H9 (cell line): ENCODE data around the gene LSP1. TPM values are rescaled to one million over a fixed set of nuclear protein-coding genes. Genes with fewer than 3 reads are reported as not detected.

Experiments used
- DNase-seq: peaks from one replicate; pipeline ENCODE4 v3.0.0-alpha.2; 2017
- H2AFZ ChIP-seq: one replicate; pipeline ENCODE4 v1.6.1; 2013; ENCODE audit warnings: mild to moderate bottlenecking, low read length, control low read depth, moderate library complexity
- H2AK5ac ChIP-seq: 2 replicates; pipeline ENCODE4 v1.6.1; 2013; ENCODE audit warnings: low read length, control low read depth, mixed read lengths; ENCODE audit not compliant: insufficient read length
- H2BK120ac ChIP-seq: one replicate; pipeline ENCODE4 v1.6.1; 2013; ENCODE audit warnings: low read depth, mild to moderate bottlenecking, low read length, control low read depth, inconsistent platforms; ENCODE audit not compliant: poor library complexity, severe bottlenecking
- H2BK12ac ChIP-seq: 2 replicates; pipeline ENCODE4 v1.6.1; 2013; ENCODE audit warnings: low read length, control low read depth, mixed read lengths, low read depth; ENCODE audit not compliant: insufficient read length
- H2BK15ac ChIP-seq: 2 replicates; pipeline ENCODE4 v1.6.1; 2013; ENCODE audit warnings: low read depth, low read length, control low read depth
- H2BK20ac ChIP-seq: one replicate; pipeline ENCODE4 v1.6.1; 2013; ENCODE audit warnings: low read depth, mild to moderate bottlenecking, low read length, control low read depth, inconsistent platforms; ENCODE audit not compliant: poor library complexity, severe bottlenecking
- H2BK5ac ChIP-seq: 2 replicates; pipeline ENCODE4 v1.6.1; 2013; ENCODE audit warnings: low read length, control low read depth, mixed read lengths; ENCODE audit not compliant: insufficient read length
- H3K14ac ChIP-seq: 2 replicates; pipeline ENCODE4 v1.6.1; 2013; ENCODE audit warnings: low read length, control low read depth; ENCODE audit not compliant: insufficient read depth
- H3K18ac ChIP-seq: 2 replicates; pipeline ENCODE4 v1.6.1; 2013; ENCODE audit warnings: low read depth, mild to moderate bottlenecking, mixed read lengths, low read length, control low read depth; ENCODE audit not compliant: insufficient read length
- H3K23ac ChIP-seq: 2 replicates; pipeline ENCODE4 v1.6.1; 2013; ENCODE audit warnings: low read length, control low read depth, mixed read lengths, low read depth; ENCODE audit not compliant: insufficient read length
- H3K23me2 ChIP-seq: 2 replicates; pipeline ENCODE4 v1.6.1; 2013; ENCODE audit warnings: low read depth, mild to moderate bottlenecking, mixed read lengths, low read length, control low read depth; ENCODE audit not compliant: insufficient read length, poor library complexity, severe bottlenecking
- H3K27ac ChIP-seq: 2 replicates; pipeline ENCODE4 v1.5.1; 2013; ENCODE audit warnings: low read length, control low read depth, mixed read lengths, low read depth; ENCODE audit not compliant: insufficient read length
- H3K27me3 ChIP-seq: 2 replicates; pipeline ENCODE4 v1.6.1; 2013; ENCODE audit warnings: low read length, control low read depth, inconsistent platforms; ENCODE audit not compliant: insufficient read depth
- H3K4ac ChIP-seq: 2 replicates; pipeline ENCODE4 v1.6.1; 2013; ENCODE audit warnings: low read depth, mild to moderate bottlenecking, control low read depth, inconsistent platforms, low read length, moderate library complexity
- H3K4me1 ChIP-seq: 2 replicates; pipeline ENCODE4 v1.6.1; 2013; ENCODE audit warnings: low read length, control low read depth, inconsistent platforms; ENCODE audit not compliant: insufficient read depth
- H3K4me2 ChIP-seq: 2 replicates; pipeline ENCODE4 v1.6.1; 2013; ENCODE audit warnings: low read length, control low read depth, mixed read lengths; ENCODE audit not compliant: insufficient read length, insufficient read depth
- H3K56ac ChIP-seq: 2 replicates; pipeline ENCODE4 v1.6.1; 2013; ENCODE audit warnings: low read depth, mild to moderate bottlenecking, mixed read lengths, low read length, control low read depth; ENCODE audit not compliant: insufficient read length
- H3K79me1 ChIP-seq: 2 replicates; pipeline ENCODE4 v1.6.1; 2013; ENCODE audit warnings: low read depth, mild to moderate bottlenecking, moderate library complexity, low read length, control low read depth, inconsistent platforms; ENCODE audit not compliant: insufficient read depth, poor library complexity, severe bottlenecking
- H3K79me2 ChIP-seq: 2 replicates; pipeline ENCODE4 v1.6.1; 2013; ENCODE audit warnings: low read length, control low read depth, inconsistent platforms; ENCODE audit not compliant: insufficient read depth
- H3K9ac ChIP-seq: 2 replicates; pipeline ENCODE4 v1.6.1; 2013; ENCODE audit warnings: low read length, control low read depth, mixed read lengths; ENCODE audit not compliant: insufficient read length; ENCODE audit errors: extremely low read depth
- H3K9me3 ChIP-seq: one replicate; pipeline ENCODE4 v1.6.1; 2013; ENCODE audit warnings: low read depth, low read length, inconsistent platforms; ENCODE audit not compliant: control insufficient read depth
- H3T11ph ChIP-seq: one replicate; pipeline ENCODE4 v1.6.1; 2013; ENCODE audit warnings: mild to moderate bottlenecking, low read length, control low read depth, inconsistent platforms
- H4K20me1 ChIP-seq: one replicate; pipeline ENCODE4 v1.6.1; 2013; ENCODE audit not compliant: control insufficient read depth, insufficient read length, insufficient read depth
- H4K5ac ChIP-seq: 2 replicates; pipeline ENCODE4 v1.6.1; 2013; ENCODE audit warnings: low read depth, mild to moderate bottlenecking, mixed read lengths, low read length, control low read depth; ENCODE audit not compliant: insufficient read length
- H4K8ac ChIP-seq: replicated peaks from 2 replicates; pipeline ENCODE4 v1.6.1; 2013; ENCODE audit warnings: low read length, control low read depth, mixed read lengths, low read depth; ENCODE audit not compliant: insufficient read length
- H4K91ac ChIP-seq: 2 replicates; pipeline ENCODE4 v1.6.1; 2013; ENCODE audit warnings: low read depth, mild to moderate bottlenecking, moderate library complexity, mixed read lengths, low read length, control low read depth; ENCODE audit not compliant: insufficient read length
- H3K27ac Mint-ChIP-seq, 3 experiments: 2 replicates in 2 of 3; 3 replicates in 1 of 3; pipeline ENCODE4 v1.8.0; 2020 to 2021; ENCODE audit warnings: mixed read lengths in 3 of 3, mild to moderate bottlenecking in 1 of 3, moderate library complexity in 1 of 3
- H3K27me3 Mint-ChIP-seq: 2 replicates; pipeline ENCODE4 v1.8.0; 2021; ENCODE audit warnings: low read depth, mild to moderate bottlenecking, moderate library complexity, mixed read lengths
- H3K36me3 Mint-ChIP-seq, 3 experiments: 2 replicates in 2 of 3; 3 replicates in 1 of 3; pipeline ENCODE4 v1.8.0; 2020 to 2021; ENCODE audit warnings: low read depth in 3 of 3, mixed read lengths in 3 of 3; ENCODE audit not compliant: insufficient read depth in 1 of 3
- H3K4me1 Mint-ChIP-seq, 2 experiments: 2 replicates each; pipeline ENCODE4 v1.8.0; 2020; ENCODE audit warnings: mixed read lengths in 2 of 2
- H3K4me3 Mint-ChIP-seq, 2 experiments: 2 replicates in 1 of 2; 3 replicates in 1 of 2; pipeline ENCODE4 v1.8.0; 2020 to 2021; ENCODE audit warnings: mild to moderate bottlenecking in 2 of 2, mixed read lengths in 2 of 2, moderate library complexity in 1 of 2
- H3K9me3 Mint-ChIP-seq, 2 experiments: 2 replicates in 1 of 2; 3 replicates in 1 of 2; pipeline ENCODE4 v1.8.0; 2020; ENCODE audit warnings: mild to moderate bottlenecking in 2 of 2, mixed read lengths in 2 of 2, moderate library complexity in 1 of 2
- WGBS: extraction: QIAGEN DNeasy Blood & Tissue Kit; methylation state at CpG from one replicate; pipeline ENCODE4 v1.1.7; 2013; ENCODE audit warnings: missing lambda C conversion rate, low lambda C conversion rate, mixed read lengths; ENCODE audit not compliant: insufficient read length; ENCODE audit errors: extremely low coverage; 5-methylcytosine and 5-hydroxymethylcytosine counted together
- total RNA-seq: library from RNA; stranded (reverse); gene quantifications from 2 replicates; pipeline ENCODE4 v1.2.1, GENCODE V29; 2021
- TF ChIP-seq, protein P1 (sequence below): fragments of 200-600 bp; sonication (generic); conservative IDR thresholded peaks from 3 replicates; pipeline ENCODE4 v1.8.0; 2021; ENCODE audit warnings: antibody characterized with exemption, mild to moderate bottlenecking

The LSP1 gene
- total RNA-seq, 1 experiment from 2014 or later = not detected

DNA sequence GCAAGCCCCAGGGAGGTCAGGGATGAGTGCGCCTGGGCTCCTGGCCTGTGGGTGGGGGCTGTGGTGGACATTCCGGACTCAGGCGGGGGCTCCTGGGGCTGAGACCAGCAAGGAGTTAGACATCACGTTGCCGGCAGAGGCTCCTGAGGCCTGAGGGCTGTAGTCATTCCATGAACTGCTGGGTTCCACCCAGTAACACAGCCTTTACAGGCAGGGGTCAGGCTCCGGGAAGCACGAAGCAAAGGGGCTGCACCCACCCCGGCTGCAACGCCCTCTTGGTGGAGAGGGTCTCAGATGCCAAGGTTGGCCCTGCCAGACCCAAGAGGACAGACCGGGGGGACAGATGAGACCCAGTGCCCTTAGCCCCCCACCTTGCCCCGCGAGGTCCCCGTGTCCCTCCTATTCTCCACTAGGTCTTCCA is 75.6 kb downstream of the LSP1 start:
- H3K27me3 ChIP-seq = no peaks in the 10 kb centered on the region
- no CpG with 5 or more reads among the region's 13 CpGs for WGBS
- no peak overlapping the region for H2BK5ac ChIP-seq
- TF ChIP-seq, protein P1, sequence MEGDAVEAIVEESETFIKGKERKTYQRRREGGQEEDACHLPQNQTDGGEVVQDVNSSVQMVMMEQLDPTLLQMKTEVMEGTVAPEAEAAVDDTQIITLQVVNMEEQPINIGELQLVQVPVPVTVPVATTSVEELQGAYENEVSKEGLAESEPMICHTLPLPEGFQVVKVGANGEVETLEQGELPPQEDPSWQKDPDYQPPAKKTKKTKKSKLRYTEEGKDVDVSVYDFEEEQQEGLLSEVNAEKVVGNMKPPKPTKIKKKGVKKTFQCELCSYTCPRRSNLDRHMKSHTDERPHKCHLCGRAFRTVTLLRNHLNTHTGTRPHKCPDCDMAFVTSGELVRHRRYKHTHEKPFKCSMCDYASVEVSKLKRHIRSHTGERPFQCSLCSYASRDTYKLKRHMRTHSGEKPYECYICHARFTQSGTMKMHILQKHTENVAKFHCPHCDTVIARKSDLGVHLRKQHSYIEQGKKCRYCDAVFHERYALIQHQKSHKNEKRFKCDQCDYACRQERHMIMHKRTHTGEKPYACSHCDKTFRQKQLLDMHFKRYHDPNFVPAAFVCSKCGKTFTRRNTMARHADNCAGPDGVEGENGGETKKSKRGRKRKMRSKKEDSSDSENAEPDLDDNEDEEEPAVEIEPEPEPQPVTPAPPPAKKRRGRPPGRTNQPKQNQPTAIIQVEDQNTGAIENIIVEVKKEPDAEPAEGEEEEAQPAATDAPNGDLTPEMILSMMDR = no peak
- peak overlapping the region; percentile 25; the same call in 1 of the 2 replicates for H3K14ac ChIP-seq
- H3K4me2 ChIP-seq = no peak overlapping the region
- no peak overlapping the region for H3K18ac ChIP-seq
- no peak overlapping the region for H2AFZ ChIP-seq
- no peak overlapping the region for H3K23ac ChIP-seq
- no peak overlapping the region for H2BK120ac ChIP-seq
- no peak overlapping the region for H4K8ac ChIP-seq
- H3K79me2 ChIP-seq = no peaks in the 10 kb centered on the region
- DNase-seq = no peak
- H3K23me2 ChIP-seq = peaks cover 3% of the 10 kb centered on the region
- no peak overlapping the region for H3K27ac Mint-ChIP-seq
- no peak overlapping the region for H3K27ac ChIP-seq
- no peak overlapping the region for H3K56ac ChIP-seq
- H2BK20ac ChIP-seq = no peak overlapping the region
- H2BK15ac ChIP-seq = no peak overlapping the region
- H3K9ac ChIP-seq = no peak overlapping the region
- no peaks in the 10 kb centered on the region for H3K79me1 ChIP-seq
- no peak overlapping the region for H2BK12ac ChIP-seq
- H4K5ac ChIP-seq = no peak overlapping the region
- no peaks in the 10 kb centered on the region for H3K9me3 ChIP-seq
- H3K36me3 Mint-ChIP-seq = no peaks in the 10 kb centered on the region
- H3K4me1 Mint-ChIP-seq = peaks cover 0 to 6% of the 10 kb centered on the region in 2 experiments; a peak in 1 of 4 replicates
- H4K91ac ChIP-seq = no peak overlapping the region
- no peaks in the 10 kb centered on the region for H3K9me3 Mint-ChIP-seq
- H3K4ac ChIP-seq = no peak overlapping the region
- H3K27me3 Mint-ChIP-seq = peaks cover 18% of the 10 kb centered on the region
- H3K4me3 Mint-ChIP-seq = no peak overlapping the region
- no peaks in the 10 kb centered on the region for H3K4me1 ChIP-seq
- H4K20me1 ChIP-seq = no peaks in the 10 kb centered on the region
- H3T11ph ChIP-seq = no peak overlapping the region
- no peak overlapping the region for H2AK5ac ChIP-seq
